ENCODE data around the gene PLEKHG2. TPM values are rescaled to one million over a fixed set of nuclear protein-coding genes. Genes with fewer than 3 reads are reported as not detected.

The PLEKHG2 gene
- total RNA-seq, 3 donors from 2014 or later, result 8.0 to 11.8 (median 10.2) TPM

DNA sequence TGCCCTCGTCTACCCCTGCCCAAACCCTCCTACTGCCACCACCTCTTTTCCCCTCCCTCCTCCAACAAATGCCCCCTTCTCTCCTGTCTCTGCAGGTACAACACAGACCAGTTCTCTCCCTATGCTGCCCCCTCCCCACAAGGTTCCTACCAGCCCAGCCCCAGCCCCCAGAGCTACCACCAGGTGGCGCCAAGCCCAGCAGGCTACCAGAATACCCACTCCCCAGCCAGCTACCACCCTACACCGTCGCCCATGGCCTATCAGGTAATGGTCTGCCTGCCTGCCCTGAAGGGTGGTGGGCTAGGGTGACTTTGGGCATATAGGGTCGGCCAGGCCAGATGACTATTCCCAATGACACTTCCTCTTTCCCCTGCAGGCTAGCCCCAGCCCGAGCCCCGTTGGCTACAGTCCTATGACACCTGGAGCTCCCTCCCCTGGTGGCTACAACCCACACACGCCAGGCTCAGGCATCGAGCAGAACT, 61.7 kb downstream of the PLEKHG2 start:
- H3K9me3 ChIP-seq, result no peaks in the 10 kb centered on the region
- no peak for DNase-seq (ENCODE audit: low spot score in 2 of 2)
- H3K4me3 ChIP-seq, result no peak overlapping the region
- H3K36me3 ChIP-seq, result peaks cover 12% of the 10 kb centered on the region
- intact Hi-C loops (cut with DNase I; ENCODE audit: low total_unique reads), result no loop called here
- H3K27ac ChIP-seq, result no peak overlapping the region
- no peaks in the 10 kb centered on the region for H3K27me3 ChIP-seq
- TF ChIP-seq, protein P1, sequence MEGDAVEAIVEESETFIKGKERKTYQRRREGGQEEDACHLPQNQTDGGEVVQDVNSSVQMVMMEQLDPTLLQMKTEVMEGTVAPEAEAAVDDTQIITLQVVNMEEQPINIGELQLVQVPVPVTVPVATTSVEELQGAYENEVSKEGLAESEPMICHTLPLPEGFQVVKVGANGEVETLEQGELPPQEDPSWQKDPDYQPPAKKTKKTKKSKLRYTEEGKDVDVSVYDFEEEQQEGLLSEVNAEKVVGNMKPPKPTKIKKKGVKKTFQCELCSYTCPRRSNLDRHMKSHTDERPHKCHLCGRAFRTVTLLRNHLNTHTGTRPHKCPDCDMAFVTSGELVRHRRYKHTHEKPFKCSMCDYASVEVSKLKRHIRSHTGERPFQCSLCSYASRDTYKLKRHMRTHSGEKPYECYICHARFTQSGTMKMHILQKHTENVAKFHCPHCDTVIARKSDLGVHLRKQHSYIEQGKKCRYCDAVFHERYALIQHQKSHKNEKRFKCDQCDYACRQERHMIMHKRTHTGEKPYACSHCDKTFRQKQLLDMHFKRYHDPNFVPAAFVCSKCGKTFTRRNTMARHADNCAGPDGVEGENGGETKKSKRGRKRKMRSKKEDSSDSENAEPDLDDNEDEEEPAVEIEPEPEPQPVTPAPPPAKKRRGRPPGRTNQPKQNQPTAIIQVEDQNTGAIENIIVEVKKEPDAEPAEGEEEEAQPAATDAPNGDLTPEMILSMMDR (IDR thresholded peaks at IDR 0.05), result peak in 2 of 3 donors; percentile 55 to 63
- TF ChIP-seq POLR2A (IDR thresholded peaks at IDR 0.05), result no peak
- no peaks in the 10 kb centered on the region for H3K4me1 ChIP-seq

DNA sequence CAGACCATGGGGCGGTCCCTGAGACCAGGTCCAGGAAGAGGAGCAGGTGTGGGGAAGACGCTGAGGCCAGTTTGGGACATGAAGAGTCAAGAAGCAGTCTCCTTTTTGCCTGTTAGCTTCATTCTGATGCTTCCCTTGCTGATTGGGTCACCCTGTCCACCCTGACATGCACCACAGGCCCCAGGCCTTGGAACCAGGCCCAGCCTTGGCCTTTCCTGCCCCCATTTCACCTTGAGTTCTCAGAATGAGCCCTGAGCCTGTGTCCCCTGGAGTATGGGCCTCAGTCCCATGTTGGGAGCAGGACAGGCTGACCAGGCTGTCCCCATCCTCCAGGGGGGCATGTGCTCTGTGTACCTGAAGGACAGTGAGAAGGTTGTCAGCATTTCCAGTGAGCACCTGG, 63.3 kb downstream of the PLEKHG2 start:
- intact Hi-C loops (cut with DNase I; ENCODE audit: low total_unique reads), result loop anchor here (1.0 kb wide), 1 partner anchor 39 kb away; no protein-coding TSS in a partner anchor
- H3K27me3 ChIP-seq, result no peaks in the 10 kb centered on the region
- no peak overlapping the region for H3K4me3 ChIP-seq
- no peak overlapping the region for H3K27ac ChIP-seq
- TF ChIP-seq POLR2AphosphoS5 (IDR thresholded peaks at IDR 0.05), result no peak
- TF ChIP-seq, protein P1 (IDR thresholded peaks at IDR 0.05), result no peak
- no peak for TF ChIP-seq POLR2A (IDR thresholded peaks at IDR 0.05)
- H3K36me3 ChIP-seq, result peaks cover 4% of the 10 kb centered on the region
- DNase-seq (ENCODE audit: low spot score in 2 of 2), result no peak
- no peaks in the 10 kb centered on the region for H3K9me3 ChIP-seq
- no peaks in the 10 kb centered on the region for H3K4me1 ChIP-seq

Other genes with a start within 250 kb of the PLEKHG2 start
- gene NCCRP1, start 215.7 kb upstream of the PLEKHG2 start, total RNA-seq, result 1 to 10 TPM in 1 of 3 donors, under 1 TPM in 1, not detected in 1; 0.66 to 2.9 TPM
- gene SYCN, start 208.4 kb upstream of the PLEKHG2 start, total RNA-seq, result not detected
- gene IFNL3, start 167.7 kb upstream of the PLEKHG2 start, total RNA-seq, result not detected
- gene IFNL4, start 163.8 kb upstream of the PLEKHG2 start, total RNA-seq, result not detected
- not detected for gene IFNL2, start 144.3 kb upstream of the PLEKHG2 start, total RNA-seq
- gene IFNL1, start 116.3 kb upstream of the PLEKHG2 start, total RNA-seq, result not detected
- gene LRFN1, start 91.8 kb upstream of the PLEKHG2 start, total RNA-seq, result under 1 TPM; 0.16 to 0.66 (median 0.59) TPM
- 10 to 100 TPM; 21.7 to 47.5 (median 26.6) TPM for gene GMFG, start 76.6 kb upstream of the PLEKHG2 start, total RNA-seq
- gene SAMD4B, start 70.2 kb upstream of the PLEKHG2 start, total RNA-seq, result 10 to 100 TPM; 57.4 to 65.2 (median 59.7) TPM
- gene PAF1, start 21.6 kb upstream of the PLEKHG2 start, total RNA-seq, result 10 to 100 TPM; 41.3 to 49.5 (median 45.2) TPM
- gene MED29, start 21.3 kb upstream of the PLEKHG2 start, total RNA-seq, result 10 to 100 TPM; 36.6 to 49.5 (median 47.3) TPM
- gene ZFP36, start 5.8 kb upstream of the PLEKHG2 start, total RNA-seq, result 100 to 1,000 TPM in 2 of 3 donors, 10 to 100 TPM in 1; 91.7 to 299 (median 143) TPM
- 1,000 to 10,000 TPM; 1,681 to 3,245 (median 1,756) TPM for gene RPS16, start 23.3 kb downstream of the PLEKHG2 start, total RNA-seq
- 100 to 1,000 TPM in 2 of 3 donors, 10 to 100 TPM in 1; 74.3 to 115 (median 103) TPM for gene SUPT5H, start 32.9 kb downstream of the PLEKHG2 start, total RNA-seq
- gene TIMM50, start 68.2 kb downstream of the PLEKHG2 start, total RNA-seq, result 10 to 100 TPM; 39.4 to 45.6 (median 41.1) TPM
- gene DLL3, start 86.3 kb downstream of the PLEKHG2 start, total RNA-seq, result not detected
- gene SELENOV, start 102.5 kb downstream of the PLEKHG2 start, total RNA-seq, result not detected
- 1 to 10 TPM; 3.4 to 5.6 (median 4.3) TPM for gene EID2B, start 120.2 kb downstream of the PLEKHG2 start, total RNA-seq
- 10 to 100 TPM; 13.0 to 14.7 (median 13.4) TPM for gene EID2, start 127.5 kb downstream of the PLEKHG2 start, total RNA-seq
- gene LGALS13, start 189.9 kb downstream of the PLEKHG2 start, total RNA-seq, result not detected
- gene LGALS16, start 243.2 kb downstream of the PLEKHG2 start, total RNA-seq, result not detected